ENCODE measurements around the gene MINK1. TPM values are rescaled to one million over a fixed set of nuclear protein-coding genes. Genes with fewer than 3 reads are reported as not detected.

The MINK1 gene
- total RNA-seq, 1 donor from 2014 or later: 51.4 TPM

Other genes starting within 250 kb of the MINK1 start
- gene SMTNL2, start 248.8 kb upstream of the MINK1 start, total RNA-seq: 174 TPM
- gene ALOX15, start 191.7 kb upstream of the MINK1 start, total RNA-seq: 0.31 TPM
- gene PELP1, start 129.2 kb upstream of the MINK1 start, total RNA-seq: 43.6 TPM
- 14.6 TPM for gene ARRB2, start 122.7 kb upstream of the MINK1 start, total RNA-seq
- gene MED11, start 101.9 kb upstream of the MINK1 start, total RNA-seq: 14.9 TPM
- gene ZMYND15, start 93.5 kb upstream of the MINK1 start, total RNA-seq: not detected
- 4.8 TPM for gene CXCL16, start 93.4 kb upstream of the MINK1 start, total RNA-seq
- gene TM4SF5, start 61.5 kb upstream of the MINK1 start, total RNA-seq: not detected
- gene VMO1, start 47.0 kb upstream of the MINK1 start, total RNA-seq: 13.1 TPM
- gene GLTPD2, start 44.4 kb upstream of the MINK1 start, total RNA-seq: not detected
- 79.1 TPM for gene PSMB6, start 37.2 kb upstream of the MINK1 start, total RNA-seq
- 16.1 TPM for gene PLD2, start 26.2 kb upstream of the MINK1 start, total RNA-seq
- 5.1 TPM for gene C17orf107, start 66.2 kb downstream of the MINK1 start, total RNA-seq
- 3.8 TPM for gene CHRNE, start 69.8 kb downstream of the MINK1 start, total RNA-seq
- not detected for gene GP1BA, start 98.9 kb downstream of the MINK1 start, total RNA-seq
- 94.6 TPM for gene SLC25A11, start 106.7 kb downstream of the MINK1 start, total RNA-seq
- 20.3 TPM for gene RNF167, start 106.9 kb downstream of the MINK1 start, total RNA-seq
- gene PFN1, start 115.2 kb downstream of the MINK1 start, total RNA-seq: 168 TPM
- 4,089 TPM for gene ENO3, start 117.8 kb downstream of the MINK1 start, total RNA-seq
- gene SPAG7, start 134.5 kb downstream of the MINK1 start, total RNA-seq: 68.2 TPM
- 8.0 TPM for gene CAMTA2, start 154.3 kb downstream of the MINK1 start, total RNA-seq
- gene INCA1, start 164.2 kb downstream of the MINK1 start, total RNA-seq: 0.62 TPM
- gene KIF1C, start 164.6 kb downstream of the MINK1 start, total RNA-seq: 97.3 TPM
- not detected for gene SLC52A1, start 202.1 kb downstream of the MINK1 start, total RNA-seq
- gene ZFP3, start 245.1 kb downstream of the MINK1 start, total RNA-seq: 9.5 TPM